22Rv1 (cell line): Measurements from ENCODE around the gene MYH9.
A peak's percentile ranks its signal among the peaks of the same experiment; 100 is the strongest.

ENCODE experiments used
- H3K27ac ChIP-seq: fragments of 450-650 bp; 2 replicates; pipeline ENCODE4 v1.5.1; 2017
- ZFX ChIP-seq: fragments of 450-650 bp; IDR thresholded peaks from 2 replicates; pipeline ENCODE4 v1.6.1; 2017; ENCODE audit warnings: antibody characterized with exemption, borderline replicate concordance
- TF ChIP-seq, protein P1 (sequence below): fragments of 450-650 bp; IDR thresholded peaks from 2 replicates; pipeline ENCODE4 v1.5.1; 2017; ENCODE audit warnings: mild to moderate bottlenecking

The MYH9 gene

DNA sequence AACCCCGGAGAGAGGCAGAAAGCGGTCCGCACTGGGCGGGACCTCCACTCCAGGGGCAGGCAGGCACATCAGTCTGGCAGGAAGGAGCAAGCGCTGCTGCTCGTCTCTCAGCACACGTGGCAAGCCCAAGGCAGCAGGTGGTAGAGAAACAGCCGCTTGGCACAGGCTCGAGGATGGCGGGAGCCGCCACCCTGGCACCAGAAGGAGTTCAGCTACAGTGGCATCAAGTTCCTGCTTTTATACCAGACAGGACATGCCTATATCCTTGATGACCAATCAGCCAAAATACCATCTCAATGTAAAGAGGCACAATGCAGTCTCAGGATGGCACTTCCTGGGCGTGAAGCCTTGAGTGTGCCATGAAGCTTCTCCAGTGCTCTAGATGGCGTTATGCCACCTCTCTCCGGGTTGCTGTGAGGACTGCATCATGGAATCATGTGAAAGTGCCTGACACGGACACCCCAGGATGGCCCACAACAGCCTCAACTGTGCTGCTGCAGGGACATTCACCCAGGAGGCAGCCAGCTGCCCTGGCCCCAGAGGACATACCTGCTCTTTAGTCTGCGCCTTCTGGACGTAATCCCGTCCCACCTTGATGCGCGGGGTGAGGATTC is 70.0 kb downstream of the MYH9 start:
- 0 out of 2 replicates have a peak overlapping the region, but pooled peaks have one; percentile 3 for H3K27ac ChIP-seq
- TF ChIP-seq, protein P1, sequence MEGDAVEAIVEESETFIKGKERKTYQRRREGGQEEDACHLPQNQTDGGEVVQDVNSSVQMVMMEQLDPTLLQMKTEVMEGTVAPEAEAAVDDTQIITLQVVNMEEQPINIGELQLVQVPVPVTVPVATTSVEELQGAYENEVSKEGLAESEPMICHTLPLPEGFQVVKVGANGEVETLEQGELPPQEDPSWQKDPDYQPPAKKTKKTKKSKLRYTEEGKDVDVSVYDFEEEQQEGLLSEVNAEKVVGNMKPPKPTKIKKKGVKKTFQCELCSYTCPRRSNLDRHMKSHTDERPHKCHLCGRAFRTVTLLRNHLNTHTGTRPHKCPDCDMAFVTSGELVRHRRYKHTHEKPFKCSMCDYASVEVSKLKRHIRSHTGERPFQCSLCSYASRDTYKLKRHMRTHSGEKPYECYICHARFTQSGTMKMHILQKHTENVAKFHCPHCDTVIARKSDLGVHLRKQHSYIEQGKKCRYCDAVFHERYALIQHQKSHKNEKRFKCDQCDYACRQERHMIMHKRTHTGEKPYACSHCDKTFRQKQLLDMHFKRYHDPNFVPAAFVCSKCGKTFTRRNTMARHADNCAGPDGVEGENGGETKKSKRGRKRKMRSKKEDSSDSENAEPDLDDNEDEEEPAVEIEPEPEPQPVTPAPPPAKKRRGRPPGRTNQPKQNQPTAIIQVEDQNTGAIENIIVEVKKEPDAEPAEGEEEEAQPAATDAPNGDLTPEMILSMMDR = no peak
- TF ChIP-seq ZFX = no peak

DNA sequence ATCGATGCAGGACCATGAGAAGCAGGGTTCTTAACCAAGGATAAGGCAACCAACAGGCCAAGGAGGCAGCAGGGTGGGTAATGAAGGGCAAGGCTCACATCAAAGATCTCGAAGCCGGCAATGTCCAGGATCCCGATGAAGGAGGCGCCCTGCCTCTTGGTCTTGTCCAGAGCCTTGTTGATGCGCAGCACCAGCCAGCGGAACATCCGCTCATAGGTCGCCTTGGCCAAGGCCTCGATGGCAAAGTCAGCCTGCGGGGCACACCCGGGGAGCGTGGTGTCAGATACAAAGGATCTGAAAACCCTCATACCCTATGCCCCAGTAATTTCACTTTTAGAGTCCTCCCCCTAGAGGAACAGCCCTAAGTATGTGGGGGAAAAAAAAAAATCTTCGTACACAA is 71.3 kb downstream of the MYH9 start:
- H3K27ac ChIP-seq = no peak overlapping the region
- no peak for TF ChIP-seq ZFX
- TF ChIP-seq, protein P1 = no peak

DNA sequence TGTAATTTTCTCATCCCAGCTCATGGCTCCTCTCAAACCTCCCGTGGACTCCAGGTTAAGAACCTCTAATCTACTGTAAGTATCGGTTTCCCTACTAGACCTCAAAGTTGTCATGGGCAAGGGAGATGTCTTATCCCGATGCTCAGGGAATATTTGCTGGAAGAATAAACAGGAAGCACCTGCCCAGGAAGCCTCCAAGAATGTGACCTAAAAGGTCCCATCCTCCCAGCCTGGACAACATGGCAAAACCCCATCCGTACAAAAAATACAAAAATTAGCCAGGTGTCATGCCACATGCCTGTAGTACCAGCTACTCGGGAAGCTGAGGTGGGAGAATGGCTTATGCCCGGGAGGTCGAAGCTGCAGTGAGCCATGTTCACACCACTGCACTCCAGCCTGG is 72.4 kb downstream of the MYH9 start:
- TF ChIP-seq ZFX = no peak
- TF ChIP-seq, protein P1 = no peak
- H3K27ac ChIP-seq = no peak overlapping the region

DNA sequence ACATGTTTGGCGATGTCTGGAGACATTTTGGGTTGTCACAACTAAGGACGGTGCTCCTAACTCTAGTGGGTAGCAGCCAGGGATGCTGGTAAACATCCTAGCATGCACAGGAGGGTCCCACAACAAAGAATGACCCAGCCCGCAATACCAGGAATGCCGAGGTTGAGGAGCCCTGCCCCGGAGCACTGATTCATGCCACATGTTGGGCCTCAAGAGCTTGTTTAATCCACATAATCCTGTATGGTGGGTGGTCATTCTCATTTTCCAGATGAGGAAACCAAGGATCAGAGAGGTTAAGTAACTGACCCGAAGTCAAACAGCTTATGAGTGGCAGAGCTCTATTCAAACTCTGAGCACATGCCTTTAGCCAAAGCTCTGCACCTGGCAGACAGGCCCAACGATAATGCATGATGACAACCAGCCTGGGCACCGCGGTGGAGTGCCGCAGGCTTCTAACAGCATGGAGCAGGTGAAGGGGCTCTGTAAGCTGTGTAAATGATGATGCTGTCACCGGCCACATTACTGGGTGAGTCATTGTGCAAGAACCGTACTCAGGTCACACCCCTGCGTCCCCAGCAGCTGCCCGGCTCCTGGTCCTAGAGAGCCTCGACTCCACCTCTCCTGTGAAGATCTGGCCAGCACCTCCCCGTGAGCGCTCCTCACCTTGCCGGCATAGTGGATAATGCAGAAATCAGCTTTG is 76.2 kb downstream of the MYH9 start:
- TF ChIP-seq ZFX = no peak
- TF ChIP-seq, protein P1 = no peak
- no peak overlapping the region for H3K27ac ChIP-seq

- no peak overlapping the region for H3K27ac ChIP-seq
- TF ChIP-seq, protein P1 = no peak
- TF ChIP-seq ZFX = no peak
These were observed 78.9 kb downstream of the MYH9 start for GRCh38 chr22:36308880-36309279.

DNA sequence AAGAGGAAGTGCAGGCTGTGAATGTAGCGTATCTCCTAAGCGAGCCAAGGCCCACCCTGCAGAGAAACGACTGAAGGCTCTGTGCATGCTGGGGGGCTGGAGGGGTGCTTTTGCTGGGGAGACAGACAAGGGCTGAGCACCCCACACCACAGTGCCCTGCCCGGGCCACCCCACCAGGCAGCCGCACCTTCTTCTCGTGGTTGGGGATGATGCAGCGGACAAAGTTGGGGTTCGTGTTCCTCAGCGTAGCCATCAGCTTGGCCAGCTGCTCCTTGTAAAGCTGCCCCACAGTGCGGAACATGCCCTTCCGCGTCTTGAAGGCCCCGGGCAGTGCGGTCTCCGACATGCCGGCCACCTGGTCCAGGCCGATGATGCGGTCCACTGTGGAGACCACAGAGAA is 81.5 kb downstream of the MYH9 start:
- no peak overlapping the region for H3K27ac ChIP-seq
- TF ChIP-seq, protein P1 = no peak
- TF ChIP-seq ZFX = no peak

DNA sequence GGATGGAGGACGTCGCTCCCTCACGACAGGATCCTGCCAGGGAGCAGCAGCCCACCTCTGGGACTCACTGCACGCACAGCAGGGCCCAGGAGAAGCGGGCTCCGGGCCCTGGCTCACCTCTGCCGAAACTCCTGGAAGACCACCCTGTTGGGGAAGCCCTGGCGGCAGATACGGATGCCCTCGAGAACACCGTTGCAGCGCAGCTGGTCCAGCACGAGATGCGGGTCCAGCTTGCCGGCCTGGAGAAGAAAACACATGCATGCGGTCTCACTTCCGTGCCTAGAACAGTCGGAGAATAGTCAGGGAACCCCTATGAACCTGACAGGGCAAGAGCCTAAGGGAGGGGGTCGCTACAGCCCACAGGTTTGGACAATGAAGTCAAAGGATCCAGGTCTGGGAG is 82.0 kb downstream of the MYH9 start:
- TF ChIP-seq, protein P1 = no peak
- TF ChIP-seq ZFX = no peak
- no peak overlapping the region for H3K27ac ChIP-seq
